AG09309 (cell line): ENCODE measurements around the gene NRG3.
"Not testable (repeated sequence)": the region's sequence is repeated elsewhere in the genome, so short reads cannot be mapped to it uniquely, and the experiment has no call there.

Experiments
- DNase-seq: peaks from one replicate; pipeline ENCODE4 v3.0.0-alpha.2; 2010; ENCODE audit warnings: low read depth
- H3K4me3 ChIP-seq: 2 replicates; pipeline ENCODE4 v1.5.1; 2011; ENCODE audit warnings: mild to moderate bottlenecking, low read depth, low read length, moderate library complexity; ENCODE audit not compliant: control insufficient read depth
- CTCF ChIP-seq: IDR thresholded peaks from 2 replicates; pipeline ENCODE4 v1.5.1; 2011; ENCODE audit warnings: mild to moderate bottlenecking, low read depth, low read length, inconsistent platforms; ENCODE audit not compliant: insufficient read depth, control insufficient read depth; ENCODE audit errors: missing control alignments

NRG3 gene

GRCh38 chr10:82660205-82660604, 785.2 kb downstream of the NRG3 start:
- no peak for TF ChIP-seq CTCF
- H3K4me3 ChIP-seq: no peak overlapping the region
- no peak for DNase-seq

GRCh38 chr10:82660986-82661385, 786.0 kb downstream of the NRG3 start:
- H3K4me3 ChIP-seq: no peak overlapping the region
- no peak for DNase-seq
- no peak for TF ChIP-seq CTCF

GRCh38 chr10:82661701-82662100, 786.7 kb downstream of the NRG3 start:
- no peak for DNase-seq
- no peak overlapping the region for H3K4me3 ChIP-seq
- no peak for TF ChIP-seq CTCF

GRCh38 chr10:82668221-82668895, 793.4 kb downstream of the NRG3 start:
- DNase-seq: no peak
- H3K4me3 ChIP-seq: no peak overlapping the region
- no peak for TF ChIP-seq CTCF

GRCh38 chr10:82674036-82674435, 799.0 kb downstream of the NRG3 start:
- TF ChIP-seq CTCF: no peak
- DNase-seq: no peak
- H3K4me3 ChIP-seq: no peak overlapping the region

GRCh38 chr10:82677932-82678331, 802.9 kb downstream of the NRG3 start:
- H3K4me3 ChIP-seq, DNase-seq: not testable (repeated sequence)

GRCh38 chr10:82678451-82678850, 803.5 kb downstream of the NRG3 start:
- not testable (repeated sequence) for DNase-seq, H3K4me3 ChIP-seq

GRCh38 chr10:82680608-82681007, 805.6 kb downstream of the NRG3 start:
- H3K4me3 ChIP-seq: no peak overlapping the region
- TF ChIP-seq CTCF: no peak
- no peak for DNase-seq
